Trophoblast cell (in vitro differentiated cells and primary cell): ENCODE data around the gene MUCL3.
"Not testable (repeated sequence)": the region's sequence is repeated elsewhere in the genome, so short reads cannot be mapped to it uniquely, and the experiment has no call there.

Experiments
- DNase-seq, 2 donors: peaks; one replicate each; pipeline ENCODE4 v3.0.0-alpha.2; 2016
- H2AFZ ChIP-seq: 2 replicates; pipeline ENCODE4 v1.6.1; 2013; ENCODE audit warnings: low read length, moderate library complexity, mild to moderate bottlenecking; ENCODE audit not compliant: insufficient read depth, poor library complexity
- H2AK5ac ChIP-seq: 2 replicates; pipeline ENCODE4 v1.6.1; 2013; ENCODE audit warnings: mild to moderate bottlenecking, low read length
- H2BK120ac ChIP-seq: 2 replicates; pipeline ENCODE4 v1.6.1; 2013; ENCODE audit warnings: low read length, mild to moderate bottlenecking, moderate library complexity; ENCODE audit not compliant: insufficient read depth, poor library complexity
- H2BK12ac ChIP-seq: 2 replicates; pipeline ENCODE4 v1.6.1; 2013; ENCODE audit warnings: mild to moderate bottlenecking, low read length, moderate library complexity
- H2BK5ac ChIP-seq: 2 replicates; pipeline ENCODE4 v1.6.1; 2013; ENCODE audit warnings: low read length, low read depth, moderate library complexity, mild to moderate bottlenecking; ENCODE audit not compliant: poor library complexity
- H3K14ac ChIP-seq: 2 replicates; pipeline ENCODE4 v1.6.1; 2013; ENCODE audit warnings: mild to moderate bottlenecking, low read length
- H3K18ac ChIP-seq: 2 replicates; pipeline ENCODE4 v1.6.1; 2013; ENCODE audit warnings: mild to moderate bottlenecking, low read length
- H3K23ac ChIP-seq: 2 replicates; pipeline ENCODE4 v1.6.1; 2013; ENCODE audit warnings: low read length
- H3K27ac ChIP-seq: 2 replicates; pipeline ENCODE4 v1.5.1; 2013; ENCODE audit warnings: low read depth, mild to moderate bottlenecking, inconsistent platforms, low read length, moderate library complexity
- H3K27me3 ChIP-seq: 2 replicates; pipeline ENCODE4 v1.6.1; 2013; ENCODE audit warnings: inconsistent platforms, mild to moderate bottlenecking, low read length, moderate library complexity; ENCODE audit not compliant: insufficient read depth
- H3K36me3 ChIP-seq, 2 experiments: 1 replicate in 1 of 2; 2 replicates in 1 of 2; pipeline ENCODE4 v1.6.1; 2013; ENCODE audit warnings: low read length in 2 of 2, mild to moderate bottlenecking in 2 of 2, moderate library complexity in 1 of 2; ENCODE audit not compliant: insufficient read depth in 2 of 2, control insufficient read depth in 1 of 2
- H3K4ac ChIP-seq: 2 replicates; pipeline ENCODE4 v1.6.1; 2013; ENCODE audit warnings: low read depth, mild to moderate bottlenecking, low read length, moderate library complexity
- H3K4me1 ChIP-seq, 2 experiments: 1 replicate in 1 of 2; 2 replicates in 1 of 2; pipeline ENCODE4 v1.6.1; 2013; ENCODE audit warnings: low read length in 2 of 2, mild to moderate bottlenecking in 2 of 2, moderate library complexity in 1 of 2; ENCODE audit not compliant: insufficient read depth in 2 of 2, control insufficient read depth in 1 of 2
- H3K4me2 ChIP-seq: 2 replicates; pipeline ENCODE4 v1.6.1; 2013; ENCODE audit warnings: inconsistent platforms, mild to moderate bottlenecking, low read length, moderate library complexity
- H3K4me3 ChIP-seq: 2 replicates; pipeline ENCODE4 v1.5.1; 2013; ENCODE audit warnings: mild to moderate bottlenecking, low read depth, low read length, inconsistent platforms
- H3K79me1 ChIP-seq: one replicate; pipeline ENCODE4 v1.6.1; 2013; ENCODE audit warnings: low read length
- H3K79me2 ChIP-seq: 2 replicates; pipeline ENCODE4 v1.6.1; 2013; ENCODE audit warnings: low read length, mild to moderate bottlenecking; ENCODE audit not compliant: control insufficient read depth, insufficient read depth, poor library complexity
- H3K9ac ChIP-seq: 2 replicates; pipeline ENCODE4 v1.6.1; 2013; ENCODE audit warnings: mild to moderate bottlenecking, low read length
- H3K9me3 ChIP-seq: 2 replicates; pipeline ENCODE4 v1.6.1; 2013; ENCODE audit warnings: low read depth, mild to moderate bottlenecking, control low read depth, inconsistent platforms, low read length; ENCODE audit not compliant: insufficient read depth
- H4K12ac ChIP-seq: 2 replicates; pipeline ENCODE4 v1.6.1; 2013; ENCODE audit warnings: low read depth, mild to moderate bottlenecking, low read length, moderate library complexity
- H4K8ac ChIP-seq: 2 replicates; pipeline ENCODE4 v1.6.1; 2013; ENCODE audit warnings: low read depth, mild to moderate bottlenecking, low read length, moderate library complexity
- H4K91ac ChIP-seq: one replicate; pipeline ENCODE4 v1.6.1; 2013; ENCODE audit warnings: low read depth, mild to moderate bottlenecking, low read length, moderate library complexity
- WGBS: extraction: QIAGEN DNeasy Blood & Tissue Kit; methylation state at CpG from one replicate; pipeline ENCODE4 v1.1.7; 2013; ENCODE audit warnings: missing lambda C conversion rate; ENCODE audit not compliant: insufficient read length, insufficient coverage; ENCODE audit errors: extremely low coverage; 5-methylcytosine and 5-hydroxymethylcytosine counted together

The MUCL3 gene

DNA sequence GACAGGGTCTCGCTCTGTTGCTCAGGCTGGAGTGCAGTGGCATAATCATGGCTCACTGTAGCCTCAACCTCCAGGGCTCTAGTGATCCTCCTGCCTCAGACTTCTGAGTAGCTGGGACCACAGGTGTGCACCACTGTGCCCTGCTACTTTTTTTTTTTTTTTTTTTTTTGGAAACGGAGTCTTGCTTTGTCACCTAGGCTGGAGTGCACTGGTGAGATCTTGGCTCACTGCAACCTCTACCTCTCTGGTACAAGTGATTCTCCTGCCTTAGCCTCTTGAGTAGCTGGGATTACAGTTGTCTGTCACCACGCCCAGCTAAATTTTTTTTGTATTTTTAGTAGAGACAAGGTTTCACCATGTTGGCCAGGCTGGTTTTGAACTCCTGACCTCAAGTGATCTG lies 13.7 kb upstream of the MUCL3 start:
- H4K12ac ChIP-seq, H2AFZ ChIP-seq, H3K4ac ChIP-seq, H3K4me1 ChIP-seq, H3K27me3 ChIP-seq, H3K23ac ChIP-seq, H3K27ac ChIP-seq, H2BK5ac ChIP-seq, H3K9ac ChIP-seq, H4K8ac ChIP-seq, H3K4me3 ChIP-seq, H2AK5ac ChIP-seq, H3K18ac ChIP-seq, H3K14ac ChIP-seq, H3K9me3 ChIP-seq, DNase-seq, H2BK12ac ChIP-seq, H3K79me2 ChIP-seq, H3K79me1 ChIP-seq, H3K4me2 ChIP-seq, H2BK120ac ChIP-seq, H4K91ac ChIP-seq: not testable (repeated sequence)
- peaks cover 21 to 28% of the 10 kb centered on the region in 2 experiments for H3K36me3 ChIP-seq
- no CpG with 5 or more reads among the region's 3 CpGs for WGBS

DNA sequence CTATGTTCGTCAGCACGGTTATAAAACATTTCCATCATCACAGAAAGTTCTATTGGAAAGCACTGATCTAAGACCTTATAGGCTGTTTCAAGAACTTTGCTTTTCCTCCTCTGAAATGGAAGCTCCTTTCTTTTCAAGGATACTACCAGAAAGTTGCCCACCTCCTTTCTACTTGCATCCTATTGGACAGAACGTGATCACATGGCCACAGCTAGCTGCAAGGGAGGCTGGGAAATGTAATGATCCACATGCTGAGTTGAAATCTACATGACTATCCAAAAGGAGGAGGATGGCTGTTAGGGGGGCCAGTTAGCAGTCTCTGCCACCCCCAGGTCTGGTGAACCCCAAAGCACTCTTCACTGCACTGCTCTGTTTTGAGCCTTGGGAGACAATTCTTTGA lies 12.1 kb upstream of the MUCL3 start:
- Histone ChIP-seq H4K91ac (no peak overlapping the region), H3K4me1 (peaks cover 4 to 7% of the 10 kb centered on the region in 2 experiments), H3K9me3 (peaks cover 4% of the 10 kb centered on the region), H2BK5ac (no peak overlapping the region), H3K36me3 (peaks cover 11 to 16% of the 10 kb centered on the region in 2 experiments), H3K4me2 (no peak overlapping the region), H2BK12ac (no peak overlapping the region), H3K27ac (no peak overlapping the region), H3K79me1 (no peaks in the 10 kb centered on the region), H2AK5ac (no peak overlapping the region), H4K12ac (no peak overlapping the region), H3K27me3 (no peaks in the 10 kb centered on the region), H3K9ac (no peak overlapping the region), H3K79me2 (no peaks in the 10 kb centered on the region), H2BK120ac (no peak overlapping the region), H3K4ac (no peak overlapping the region), H3K23ac (no peak overlapping the region), H3K14ac (no peak overlapping the region), H3K4me3 (no peak overlapping the region), H4K8ac (no peak overlapping the region), H3K18ac (no peak overlapping the region), H2AFZ (no peak overlapping the region)
- DNase-seq: no peak
- no CpG with 5 or more reads among the region's 3 CpGs for WGBS

DNA sequence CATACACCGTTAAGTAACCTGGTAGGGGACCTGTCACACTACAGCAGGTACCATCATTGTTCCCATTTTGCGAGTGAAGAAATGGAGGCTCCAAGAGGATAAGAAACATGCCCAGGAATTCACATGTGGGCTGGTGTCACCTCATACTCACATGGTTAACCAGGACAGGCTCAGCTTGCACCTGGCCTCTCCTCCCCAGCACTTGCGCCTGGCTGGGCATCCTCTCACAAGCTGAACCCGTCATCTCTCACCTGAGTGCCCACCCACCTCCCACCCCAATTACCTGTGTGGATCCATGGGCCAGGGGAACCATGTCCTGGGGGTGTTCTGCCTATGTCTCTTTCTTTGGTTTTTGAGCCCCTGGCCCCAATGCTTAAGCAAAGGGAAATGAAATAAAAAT lies 10.3 kb upstream of the MUCL3 start:
- H3K18ac ChIP-seq: no peak overlapping the region
- no peak overlapping the region for H2AFZ ChIP-seq
- no peak overlapping the region for H3K27ac ChIP-seq
- H3K14ac ChIP-seq: no peak overlapping the region
- H3K27me3 ChIP-seq: no peaks in the 10 kb centered on the region
- H3K4me3 ChIP-seq: no peak overlapping the region
- no peak overlapping the region for H2BK12ac ChIP-seq
- H3K4ac ChIP-seq: no peak overlapping the region
- DNase-seq: no peak
- no peak overlapping the region for H2BK120ac ChIP-seq
- H3K9me3 ChIP-seq: peaks cover 4% of the 10 kb centered on the region
- H4K91ac ChIP-seq: no peak overlapping the region
- no peaks in the 10 kb centered on the region for H3K79me2 ChIP-seq
- no peak overlapping the region for H2AK5ac ChIP-seq
- H3K36me3 ChIP-seq: peaks cover 10 to 13% of the 10 kb centered on the region in 2 experiments
- H3K79me1 ChIP-seq: no peaks in the 10 kb centered on the region
- H3K4me1 ChIP-seq: peaks cover 4 to 7% of the 10 kb centered on the region in 2 experiments
- no peak overlapping the region for H3K23ac ChIP-seq
- no CpG with 5 or more reads among the region's 4 CpGs for WGBS
- no peak overlapping the region for H4K12ac ChIP-seq
- no peak overlapping the region for H2BK5ac ChIP-seq
- H3K9ac ChIP-seq: no peak overlapping the region
- H3K4me2 ChIP-seq: no peak overlapping the region
- H4K8ac ChIP-seq: no peak overlapping the region

DNA sequence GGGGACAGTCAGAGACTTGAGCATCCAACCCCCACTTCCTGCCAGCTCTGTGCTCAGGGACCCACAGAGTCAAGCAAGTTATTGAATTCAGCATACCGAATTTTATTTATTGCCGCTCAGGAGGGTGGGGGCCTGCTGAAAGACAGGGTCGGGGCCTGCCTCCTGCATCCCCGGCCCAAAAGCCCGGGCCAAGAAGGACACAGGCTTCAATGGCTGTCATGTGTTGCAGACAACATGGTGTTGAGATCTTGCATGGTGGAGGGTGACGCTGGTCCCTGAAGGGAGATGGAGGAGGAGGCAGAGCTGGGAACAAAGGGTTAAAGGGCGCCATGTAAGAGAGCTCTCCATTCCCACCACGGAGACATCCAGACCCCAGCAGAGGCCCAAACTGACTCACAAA lies 9.5 kb upstream of the MUCL3 start:
- Histone ChIP-seq H3K4me3 (no peak overlapping the region), H3K36me3 (peaks cover 3 to 5% of the 10 kb centered on the region in 2 experiments), H3K4ac (no peak overlapping the region), H2BK12ac (no peak overlapping the region), H3K79me1 (no peaks in the 10 kb centered on the region), H3K18ac (no peak overlapping the region), H3K4me1 (peaks cover 4 to 7% of the 10 kb centered on the region in 2 experiments), H3K9me3 (peaks cover 4% of the 10 kb centered on the region), H2AFZ (no peak overlapping the region), H3K27me3 (no peaks in the 10 kb centered on the region), H3K23ac (no peak overlapping the region), H2BK5ac (no peak overlapping the region), H3K9ac (no peak overlapping the region), H3K79me2 (no peaks in the 10 kb centered on the region), H2BK120ac (no peak overlapping the region), H4K12ac (no peak overlapping the region), H4K91ac (no peak overlapping the region), H4K8ac (no peak overlapping the region), H2AK5ac (no peak overlapping the region), H3K4me2 (no peak overlapping the region), H3K27ac (no peak overlapping the region), H3K14ac (no peak overlapping the region)
- WGBS: no CpG with 5 or more reads among the region's 8 CpGs
- DNase-seq: no peak
